ENCODE results near the gene BSN. TPM values are rescaled to one million over a fixed set of nuclear protein-coding genes. Genes with fewer than 3 reads are reported as not detected.
A peak's percentile ranks its signal among the peaks of the same experiment; 100 is the strongest.

The BSN gene
- total RNA-seq, 1 experiment from 2014 or later: 0.28 TPM

GRCh38 chr3:49654176-49654825 is 100.0 kb downstream of the BSN start:
- TF ChIP-seq CTCF (conservative IDR thresholded peaks at IDR 0.05): no peak
- no peak for TF ChIP-seq EZH2 (IDR thresholded peaks at IDR 0.05; ENCODE audit: low read depth)
- CTCF ChIA-PET: no interaction called here
- no peaks in the 10 kb centered on the region for H3K9me2 ChIP-seq (ENCODE audit: insufficient read depth)

GRCh38 chr3:49654955-49655556 is 100.8 kb downstream of the BSN start:
- no peak overlapping the region for H3K27ac ChIP-seq
- no TSS peak for BruUV-seq (replicated peaks)
- no peaks in the 10 kb centered on the region for H4K20me1 ChIP-seq (ENCODE audit: insufficient read depth)
- no peaks in the 10 kb centered on the region for H3K27me3 ChIP-seq (ENCODE audit: insufficient read depth, low read depth)
- H3K9me3 ChIP-seq (ENCODE audit: insufficient read depth, low read depth): no peaks in the 10 kb centered on the region
- ChIA-PET POLR2A (ENCODE audit: unreplicated experiment) (interaction anchor here (0.6 kb wide), 1 partner anchor 92 kb away, joined by 3 read pairs; no protein-coding TSS in a partner anchor), CTCF (no interaction called here)
- H3F3A ChIP-seq (ENCODE audit: insufficient read depth, low read depth): no peaks in the 10 kb centered on the region
- no peaks in the 10 kb centered on the region for H3K79me2 ChIP-seq (ENCODE audit: low read depth)
- no peak overlapping the region for H3K4me2 ChIP-seq
- H3K4me3 ChIP-seq: no peak overlapping the region
- no peaks in the 10 kb centered on the region for H3K36me3 ChIP-seq (ENCODE audit: low read depth)
- DNase-seq: peak in 1 of 2 experiments; percentile 53
- H3K9me2 ChIP-seq (ENCODE audit: insufficient read depth): no peaks in the 10 kb centered on the region
- H3K4me1 ChIP-seq (replicated peaks; ENCODE audit: insufficient read depth): no peaks in the 10 kb centered on the region
- H2AFZ ChIP-seq: no peak overlapping the region
- TF ChIP-seq EZH2 (IDR thresholded peaks at IDR 0.05; ENCODE audit: low read depth) (no peak), CTCF (conservative IDR thresholded peaks at IDR 0.05) (no peak)
- intact Hi-C loops (cut with micrococcal nuclease; ENCODE audit: unreplicated experiment): no loop called here

More at GRCh38 chr3:49654176-49654825, 100.0 kb downstream of the BSN start:
- no peaks in the 10 kb centered on the region for H3K79me2 ChIP-seq (ENCODE audit: low read depth)
- no peak for DNase-seq
- H3K4me2 ChIP-seq: no peak overlapping the region
- H2AFZ ChIP-seq: no peak overlapping the region
- H3K4me1 ChIP-seq (replicated peaks; ENCODE audit: insufficient read depth): no peaks in the 10 kb centered on the region
- no peaks in the 10 kb centered on the region for H3K36me3 ChIP-seq (ENCODE audit: low read depth)
- no peaks in the 10 kb centered on the region for H4K20me1 ChIP-seq (ENCODE audit: insufficient read depth)
- H3K27me3 ChIP-seq (ENCODE audit: insufficient read depth, low read depth): no peaks in the 10 kb centered on the region
- intact Hi-C loops (cut with micrococcal nuclease; ENCODE audit: unreplicated experiment): no loop called here
- no TSS peak for BruUV-seq (replicated peaks)
- H3K27ac ChIP-seq: no peak overlapping the region
- no peak overlapping the region for H3K4me3 ChIP-seq
- POLR2A ChIA-PET (ENCODE audit: unreplicated experiment): no interaction called here
- H3K9me3 ChIP-seq (ENCODE audit: insufficient read depth, low read depth): no peaks in the 10 kb centered on the region
- no peaks in the 10 kb centered on the region for H3F3A ChIP-seq (ENCODE audit: insufficient read depth, low read depth)

GRCh38 chr3:49655731-49656285 is 101.5 kb downstream of the BSN start:
- H3K9me3 ChIP-seq (ENCODE audit: insufficient read depth, low read depth): no peaks in the 10 kb centered on the region
- POLR2A ChIA-PET (ENCODE audit: unreplicated experiment): no interaction called here
- no peak for TF ChIP-seq EZH2 (IDR thresholded peaks at IDR 0.05; ENCODE audit: low read depth)
- TF ChIP-seq CTCF (conservative IDR thresholded peaks at IDR 0.05): no peak

More at GRCh38 chr3:49655731-49656285, 101.5 kb downstream of the BSN start:
- CTCF ChIA-PET: no interaction called here
- Histone ChIP-seq H3K4me3 (no peak overlapping the region), H3F3A (ENCODE audit: insufficient read depth, low read depth) (no peaks in the 10 kb centered on the region), H3K36me3 (ENCODE audit: low read depth) (no peaks in the 10 kb centered on the region), H3K9me2 (ENCODE audit: insufficient read depth) (no peaks in the 10 kb centered on the region), H3K27ac (no peak overlapping the region), H3K4me1 (replicated peaks; ENCODE audit: insufficient read depth) (no peaks in the 10 kb centered on the region), H3K4me2 (no peak overlapping the region), H3K79me2 (ENCODE audit: low read depth) (no peaks in the 10 kb centered on the region), H3K27me3 (ENCODE audit: insufficient read depth, low read depth) (no peaks in the 10 kb centered on the region), H2AFZ (no peak overlapping the region), H4K20me1 (ENCODE audit: insufficient read depth) (no peaks in the 10 kb centered on the region)
- no TSS peak for BruUV-seq (replicated peaks)
- no peak for DNase-seq
- intact Hi-C loops (cut with micrococcal nuclease; ENCODE audit: unreplicated experiment): no loop called here
